HEK293T (cell line): Measurements from ENCODE around the gene LIPI.
"Not testable (repeated sequence)": the region's sequence is repeated elsewhere in the genome, so short reads cannot be mapped to it uniquely, and the experiment has no call there.

ENCODE experiments used
- CTCF ChIA-PET: fragments of 350-600 bp; formaldehyde crosslinking; extraction: SDS; loops from one replicate; lab custom pipeline; 2021; ENCODE audit warnings: antibody characterized with exemption, inconsistent platforms; lab: Yijun Ruan, JAX
- POLR2A ChIA-PET: fragments of 350-600 bp; formaldehyde crosslinking; extraction: SDS; loops from one replicate; lab custom pipeline; 2020; ENCODE audit warnings: antibody characterized with exemption, inconsistent platforms; lab: Yijun Ruan, JAX
- DNase-seq: peaks from one replicate; pipeline ENCODE4 v3.0.0; 2012; ENCODE audit warnings: mixed read lengths; ENCODE audit errors: extremely low spot score
- ARNT ChIP-seq: fragments of 450-650 bp; IDR thresholded peaks from 2 replicates; pipeline ENCODE4 v1.6.1; 2017; ENCODE audit warnings: mild to moderate bottlenecking
- BHLHE40 ChIP-seq: fragments of 450-650 bp; IDR thresholded peaks from 2 replicates; pipeline ENCODE4 v1.6.1; 2016; ENCODE audit warnings: mild to moderate bottlenecking, moderate library complexity, borderline replicate concordance
- CTBP1 ChIP-seq: fragments of 450-650 bp; IDR thresholded peaks from 2 replicates; pipeline ENCODE4 v1.6.1; 2016; ENCODE audit warnings: borderline replicate concordance
- ELF4 ChIP-seq: fragments of 450-650 bp; IDR thresholded peaks from 2 replicates; pipeline ENCODE4 v1.6.1; 2017; ENCODE audit warnings: antibody characterized with exemption
- FOXA1 ChIP-seq: fragments of 450-650 bp; IDR thresholded peaks from 2 replicates; pipeline ENCODE4 v1.6.1; 2016; ENCODE audit warnings: mild to moderate bottlenecking
- FOXK2 ChIP-seq: fragments of 450-650 bp; IDR thresholded peaks from 2 replicates; pipeline ENCODE4 v1.6.1; 2016; ENCODE audit warnings: mild to moderate bottlenecking
- FOXM1 ChIP-seq: fragments of 450-650 bp; IDR thresholded peaks from 2 replicates; pipeline ENCODE4 v1.6.1; 2017; ENCODE audit warnings: mild to moderate bottlenecking, borderline replicate concordance
- HDGF ChIP-seq: fragments of 450-650 bp; IDR thresholded peaks from 2 replicates; pipeline ENCODE4 v1.6.1; 2017; ENCODE audit warnings: antibody characterized with exemption, borderline replicate concordance
- L3MBTL2 ChIP-seq: fragments of 450-650 bp; conservative IDR thresholded peaks from 2 replicates; pipeline ENCODE4 v1.6.1; 2016; ENCODE audit warnings: mild to moderate bottlenecking
- LEF1 ChIP-seq: fragments of 450-650 bp; IDR thresholded peaks from 2 replicates; pipeline ENCODE4 v1.6.1; 2017; ENCODE audit warnings: mild to moderate bottlenecking, borderline replicate concordance
- NFRKB ChIP-seq: fragments of 450-650 bp; IDR thresholded peaks from 2 replicates; pipeline ENCODE4 v1.6.1; 2016; ENCODE audit warnings: mild to moderate bottlenecking, moderate library complexity
- SP1 ChIP-seq: fragments of 450-650 bp; IDR thresholded peaks from 2 replicates; pipeline ENCODE4 v1.6.1; 2017
- SUZ12 ChIP-seq: fragments of 450-650 bp; IDR thresholded peaks from 2 replicates; pipeline ENCODE4 v1.6.1; 2016; ENCODE audit warnings: mild to moderate bottlenecking
- TARDBP ChIP-seq: fragments of 450-650 bp; IDR thresholded peaks from 2 replicates; pipeline ENCODE4 v1.6.1; 2016
- ZNF384 ChIP-seq: fragments of 450-650 bp; IDR thresholded peaks from 2 replicates; pipeline ENCODE4 v1.6.1; 2016
- TF ChIP-seq, protein P1 (sequence below): fragments of 450-650 bp; IDR thresholded peaks from 2 replicates; pipeline ENCODE4 v1.6.1; 2016

Gene LIPI

DNA sequence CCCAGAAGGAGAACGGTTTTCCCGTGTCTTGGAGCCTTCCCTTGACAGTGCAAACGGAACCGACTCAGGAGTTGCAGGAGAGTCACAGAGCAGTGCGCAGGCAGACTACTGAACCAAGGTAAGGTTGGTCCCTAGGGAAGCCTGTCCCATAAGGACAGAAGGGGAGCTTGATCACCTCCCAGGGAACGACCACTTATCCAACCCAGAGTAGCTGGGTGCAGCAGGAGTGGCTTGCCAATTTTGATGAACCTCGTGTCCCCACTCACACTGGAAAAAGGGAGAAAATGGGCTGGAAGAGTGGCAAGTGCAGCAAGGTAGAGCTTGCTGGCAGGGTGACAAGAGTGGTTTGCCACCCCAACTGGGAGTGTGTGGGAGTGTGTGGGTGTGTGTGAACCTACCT lies 95.1 kb downstream of the LIPI start:
- ChIA-PET CTCF (no interaction called here), POLR2A (no interaction called here)
- TF ChIP-seq ZNF384 (no peak), HDGF (no peak), FOXM1 (no peak), L3MBTL2 (no peak), SP1 (no peak), FOXK2 (no peak), NFRKB (no peak), TARDBP (no peak), CTBP1 (no peak), ARNT (no peak), ELF4 (no peak), FOXA1 (no peak), BHLHE40 (no peak), LEF1 (no peak), SUZ12 (no peak)
- TF ChIP-seq, protein P1, sequence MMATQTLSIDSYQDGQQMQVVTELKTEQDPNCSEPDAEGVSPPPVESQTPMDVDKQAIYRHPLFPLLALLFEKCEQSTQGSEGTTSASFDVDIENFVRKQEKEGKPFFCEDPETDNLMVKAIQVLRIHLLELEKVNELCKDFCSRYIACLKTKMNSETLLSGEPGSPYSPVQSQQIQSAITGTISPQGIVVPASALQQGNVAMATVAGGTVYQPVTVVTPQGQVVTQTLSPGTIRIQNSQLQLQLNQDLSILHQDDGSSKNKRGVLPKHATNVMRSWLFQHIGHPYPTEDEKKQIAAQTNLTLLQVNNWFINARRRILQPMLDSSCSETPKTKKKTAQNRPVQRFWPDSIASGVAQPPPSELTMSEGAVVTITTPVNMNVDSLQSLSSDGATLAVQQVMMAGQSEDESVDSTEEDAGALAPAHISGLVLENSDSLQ: no peak
- DNase-seq: no peak

DNA sequence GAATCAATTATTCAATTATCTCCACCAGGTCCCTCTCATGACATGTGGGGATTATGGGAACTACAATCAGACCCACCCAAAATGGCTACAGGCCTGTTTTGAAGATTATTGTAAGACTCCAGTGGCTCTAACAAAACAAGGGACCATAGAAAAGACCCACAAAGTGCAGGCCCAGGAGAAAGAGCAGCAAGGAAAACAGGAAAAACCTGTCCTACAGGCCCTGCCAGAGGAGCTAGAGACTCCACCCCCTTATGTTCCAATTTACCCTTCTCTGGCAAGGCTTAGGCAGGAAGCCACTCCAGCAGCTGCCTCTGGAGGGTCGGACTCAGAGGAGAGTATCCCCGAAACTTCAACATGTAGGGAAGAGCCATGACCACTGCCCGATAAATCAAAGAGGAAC lies 96.5 kb downstream of the LIPI start:
- DNase-seq: no peak
- CTCF ChIA-PET: no interaction called here
- POLR2A ChIA-PET: no interaction called here
- TF ChIP-seq BHLHE40 (no peak), CTBP1 (no peak), TARDBP (no peak), ELF4 (no peak), HDGF (no peak), LEF1 (no peak), FOXA1 (no peak), ZNF384 (no peak), L3MBTL2 (no peak), FOXK2 (no peak), SP1 (no peak), NFRKB (no peak), ARNT (no peak), SUZ12 (no peak), FOXM1 (no peak)
- TF ChIP-seq, protein P1: no peak

DNA sequence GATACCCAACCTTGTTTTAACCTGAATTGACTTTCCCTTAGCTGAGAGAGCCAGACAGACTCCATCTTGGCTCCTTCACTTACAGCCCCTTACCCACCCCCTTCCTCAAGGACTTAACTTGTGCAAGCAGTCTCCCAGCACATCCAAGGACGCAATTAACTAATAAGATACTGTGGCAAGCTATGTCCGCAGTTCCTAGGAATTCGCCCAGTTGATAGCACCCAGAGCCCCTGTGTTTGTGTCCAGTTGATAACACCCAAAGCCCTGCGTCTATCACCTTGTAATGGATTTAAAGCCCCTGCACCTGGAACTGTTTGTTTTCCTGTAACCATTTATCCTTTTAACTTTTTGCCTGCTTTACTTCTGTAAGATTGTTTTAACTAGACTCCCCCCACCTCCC lies 106.2 kb downstream of the LIPI start:
- DNase-seq, POLR2A ChIA-PET, CTCF ChIA-PET: not testable (repeated sequence)

DNA sequence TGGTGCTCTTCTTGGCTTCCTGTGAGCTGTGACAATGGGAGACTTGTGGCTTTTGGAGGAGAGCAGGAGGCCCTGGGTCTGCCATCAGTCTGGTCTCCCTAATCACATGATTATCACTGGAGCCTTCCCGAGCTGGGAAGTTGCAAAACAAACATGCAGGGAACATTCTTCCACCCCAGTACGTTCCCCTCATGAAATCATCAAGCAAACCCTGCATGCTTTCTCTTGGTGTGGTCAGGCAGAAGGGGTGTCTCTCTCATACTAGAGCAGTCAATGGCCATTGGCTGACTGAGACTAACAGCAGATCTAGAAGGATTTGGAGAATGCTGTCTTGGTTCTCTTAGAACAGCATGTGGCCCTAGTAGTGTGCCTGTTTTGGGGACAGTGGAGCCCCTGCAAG lies 111.2 kb downstream of the LIPI start:
- DNase-seq: no peak
- no peak for TF ChIP-seq HDGF
- TF ChIP-seq ARNT: no peak
- TF ChIP-seq TARDBP: no peak
- no peak for TF ChIP-seq L3MBTL2
- no peak for TF ChIP-seq BHLHE40
- no peak for TF ChIP-seq FOXA1
- TF ChIP-seq SUZ12: no peak
- POLR2A ChIA-PET: no interaction called here
- CTCF ChIA-PET: no interaction called here

DNA sequence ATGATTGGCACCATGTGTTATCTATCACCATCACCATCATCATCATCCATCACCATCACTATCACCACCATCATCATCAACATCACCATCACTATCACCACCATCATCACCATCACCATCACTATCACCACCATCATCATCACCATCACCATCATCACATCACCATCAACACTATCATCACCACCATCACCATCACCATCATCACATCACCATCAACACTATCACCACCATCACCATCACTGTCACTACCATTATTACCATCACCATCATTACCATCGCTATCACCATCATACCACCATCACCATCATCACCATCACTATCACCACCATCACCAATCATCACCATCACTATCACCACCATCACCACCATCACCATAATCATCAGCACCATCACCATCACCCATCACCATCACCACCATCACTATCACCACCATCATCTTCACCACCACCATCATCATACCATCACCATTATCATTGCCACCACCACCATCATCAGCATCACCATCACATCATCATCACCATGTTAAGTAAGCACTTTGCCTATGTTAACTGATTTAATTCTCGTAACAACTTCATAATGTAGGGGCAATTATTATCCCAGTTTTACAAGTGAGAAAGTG lies 112.8 kb downstream of the LIPI start:
- no peak for DNase-seq
- ChIA-PET POLR2A (no interaction called here), CTCF (no interaction called here)
- TF ChIP-seq ELF4: no peak
- TF ChIP-seq TARDBP: peak; percentile 20; the same call in 1 of the 2 replicates

DNA sequence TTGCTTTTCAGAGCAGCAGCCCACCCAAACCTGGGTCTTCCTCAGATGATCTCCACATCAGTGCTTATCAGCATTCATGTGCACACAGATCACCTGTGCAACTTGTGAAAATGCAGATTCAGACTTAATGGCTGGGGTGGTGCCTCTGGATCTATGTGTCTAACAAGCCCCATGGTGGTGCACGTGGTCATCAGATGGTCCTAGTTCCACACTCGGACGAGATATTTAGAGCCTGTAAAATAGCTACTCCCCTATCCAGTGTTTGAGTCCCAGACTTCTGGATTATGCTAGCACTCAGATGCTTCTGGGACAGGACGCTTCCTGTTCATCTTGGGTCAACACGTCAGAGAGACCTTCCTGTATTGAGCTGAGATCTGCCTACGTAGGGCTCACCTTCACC lies 114.2 kb downstream of the LIPI start:
- CTCF ChIA-PET: no interaction called here
- POLR2A ChIA-PET: no interaction called here
- no peak for TF ChIP-seq FOXK2
- no peak for DNase-seq

DNA sequence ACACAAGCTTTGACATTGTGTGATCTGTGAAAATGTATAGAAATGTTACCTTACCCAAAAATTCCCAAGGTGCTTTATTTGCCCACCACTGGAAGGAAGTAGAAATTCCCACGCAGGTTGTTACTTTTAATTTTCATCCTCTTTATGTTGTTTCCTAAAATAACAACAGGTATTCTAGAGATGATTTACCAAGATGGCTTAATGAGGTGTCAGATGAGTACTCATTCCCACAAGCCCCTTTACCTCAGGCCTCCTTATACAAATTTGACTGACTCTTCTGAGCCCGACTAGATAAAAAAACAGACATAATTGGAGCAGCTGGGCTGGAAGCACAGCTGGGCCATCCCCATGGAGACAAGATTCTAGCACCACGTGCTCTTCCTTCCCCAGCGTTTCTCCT lies 114.6 kb downstream of the LIPI start:
- ChIA-PET POLR2A (no interaction called here), CTCF (no interaction called here)
- DNase-seq: no peak
- TF ChIP-seq SUZ12 (no peak), SP1 (no peak), FOXK2 (no peak), L3MBTL2 (no peak), FOXA1 (no peak), NFRKB (no peak), FOXM1 (no peak), BHLHE40 (no peak), ZNF384 (no peak), HDGF (no peak), LEF1 (no peak), CTBP1 (no peak), ARNT (no peak)
- TF ChIP-seq, protein P1: no peak
